Activated T-helper 2 cell treated with anti-CD3 and anti-CD28 coated beads, Interferon-gamma antibody, Interleukin-2, Interleukin-4, amounts not matched to agents 10 μg/mL and 5 μg/mL and 100 μg/mL, durations not matched to agents 14 hours and 24 hours and 36 hours (primary cell): ENCODE data around the gene RPL4. TPM values are rescaled to one million over a fixed set of nuclear protein-coding genes. Genes with fewer than 3 reads are reported as not detected.
"Not testable (repeated sequence)": the region's sequence is repeated elsewhere in the genome, so short reads cannot be mapped to it uniquely, and the experiment has no call there.

ENCODE experiments used
- DNase-seq: peaks from one replicate; pipeline ENCODE4 v3.0.0; 2021; ENCODE audit warnings: low spot score
- H3K27ac Mint-ChIP-seq: one replicate; pipeline ENCODE4 v1.8.0; 2021; ENCODE audit warnings: mixed read lengths
- H3K27me3 Mint-ChIP-seq: one replicate; pipeline ENCODE4 v1.8.0; 2021; ENCODE audit warnings: low read depth, mixed read lengths
- H3K36me3 Mint-ChIP-seq: one replicate; pipeline ENCODE4 v1.8.0; 2021; ENCODE audit warnings: low read depth, mixed read lengths
- H3K4me1 Mint-ChIP-seq: one replicate; pipeline ENCODE4 v1.8.0; 2021; ENCODE audit warnings: low read depth, mixed read lengths
- H3K4me3 Mint-ChIP-seq: one replicate; pipeline ENCODE4 v1.8.0; 2021; ENCODE audit warnings: low read depth, mild to moderate bottlenecking, moderate library complexity, mixed read lengths
- H3K9me3 Mint-ChIP-seq: one replicate; pipeline ENCODE4 v1.8.0; 2021; ENCODE audit warnings: mixed read lengths
- intact Hi-C: fragments of 100-400 bp; cut with micrococcal nuclease; formaldehyde crosslinking; loops from one replicate; pipeline ENCODE4 v1.15.1; 2023
- total RNA-seq: library from RNA; stranded (reverse); gene quantifications from 2 replicates; pipeline ENCODE4 v1.2.3, GENCODE V29; 2022

The RPL4 gene
- total RNA-seq, 1 donor from 2014 or later, result 3,363 TPM

DNA sequence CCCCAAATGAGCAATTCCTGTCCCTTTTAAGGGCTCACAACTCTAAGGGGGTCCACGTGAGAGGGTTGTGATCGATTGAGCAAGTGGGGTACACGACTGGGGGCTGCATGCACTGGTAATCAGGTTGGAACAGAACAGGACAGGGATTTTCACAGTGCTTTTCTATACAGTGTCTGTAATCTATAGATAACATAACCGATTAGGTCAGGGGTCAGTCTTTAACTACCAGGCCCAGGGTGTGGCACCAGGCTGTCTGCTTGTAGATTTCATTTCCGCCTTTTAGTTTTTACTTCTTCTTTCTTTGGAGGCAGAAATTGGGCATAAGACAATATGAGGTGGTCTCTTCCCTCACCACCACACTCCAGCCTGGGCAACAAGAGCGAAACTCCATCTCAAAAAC is 39.4 kb downstream of the RPL4 start:
- H3K9me3 Mint-ChIP-seq, H3K27me3 Mint-ChIP-seq, intact Hi-C loops, DNase-seq, H3K4me1 Mint-ChIP-seq, H3K4me3 Mint-ChIP-seq: not testable (repeated sequence)
- Mint-ChIP-seq H3K36me3 (peaks cover 57% of the 10 kb centered on the region), H3K27ac (peak overlapping the region; percentile 16)

DNA sequence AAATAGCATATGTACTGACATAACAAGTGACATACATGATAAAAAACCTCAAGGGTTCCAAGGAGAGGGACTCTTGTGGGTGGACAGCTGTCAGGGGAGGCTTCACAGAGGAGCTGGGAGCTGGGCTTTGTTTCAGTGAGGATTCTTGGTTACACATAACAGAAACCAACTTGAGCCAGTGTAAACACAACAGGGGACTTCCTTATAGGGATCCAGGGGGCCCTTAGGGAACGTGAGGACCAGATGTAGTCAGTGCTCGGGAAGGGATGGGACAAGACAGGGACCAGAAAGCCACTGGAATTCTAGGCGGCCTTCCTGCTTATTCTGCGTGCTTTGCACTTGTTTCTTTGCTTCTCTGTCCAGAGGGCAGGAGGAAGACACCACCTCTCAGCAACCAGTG is 42.0 kb downstream of the RPL4 start:
- no peak for DNase-seq
- Mint-ChIP-seq H3K27me3 (no peaks in the 10 kb centered on the region), H3K4me3 (no peak overlapping the region), H3K27ac (no peak overlapping the region), H3K36me3 (peaks cover 63% of the 10 kb centered on the region), H3K9me3 (peaks cover 4% of the 10 kb centered on the region), H3K4me1 (peaks cover 5% of the 10 kb centered on the region)
- intact Hi-C loops, result no loop called here

- Mint-ChIP-seq H3K36me3 (peaks cover 59% of the 10 kb centered on the region), H3K27me3 (no peaks in the 10 kb centered on the region), H3K9me3 (peaks cover 4% of the 10 kb centered on the region), H3K4me1 (peaks cover 5% of the 10 kb centered on the region), H3K27ac (no peak overlapping the region), H3K4me3 (no peak overlapping the region)
- DNase-seq, result no peak
- intact Hi-C loops, result no loop called here
These were observed 42.7 kb downstream of the RPL4 start for GRCh38 chr15:66461917-66462316.

GRCh38 chr15:66461294-66461693 is 43.4 kb downstream of the RPL4 start:
- H3K4me1 Mint-ChIP-seq, H3K27me3 Mint-ChIP-seq, H3K27ac Mint-ChIP-seq, DNase-seq, H3K4me3 Mint-ChIP-seq, intact Hi-C loops, H3K9me3 Mint-ChIP-seq: not testable (repeated sequence)
- peaks cover 58% of the 10 kb centered on the region for H3K36me3 Mint-ChIP-seq

GRCh38 chr15:66459818-66460615 is 44.6 kb downstream of the RPL4 start:
- H3K4me3 Mint-ChIP-seq, result no peak overlapping the region
- H3K27ac Mint-ChIP-seq, result peak overlapping the region; percentile 3
- H3K27me3 Mint-ChIP-seq, result no peaks in the 10 kb centered on the region
- intact Hi-C loops, result no loop called here
- DNase-seq, result no peak
- H3K4me1 Mint-ChIP-seq, result peaks cover 5% of the 10 kb centered on the region
- peaks cover 4% of the 10 kb centered on the region for H3K9me3 Mint-ChIP-seq
- H3K36me3 Mint-ChIP-seq, result peaks cover 56% of the 10 kb centered on the region

GRCh38 chr15:66456211-66456610 is 48.4 kb downstream of the RPL4 start:
- no peak for DNase-seq
- Mint-ChIP-seq H3K36me3 (peaks cover 48% of the 10 kb centered on the region), H3K9me3 (no peaks in the 10 kb centered on the region), H3K4me3 (no peak overlapping the region), H3K4me1 (peaks cover 5% of the 10 kb centered on the region), H3K27ac (no peak overlapping the region), H3K27me3 (no peaks in the 10 kb centered on the region)
- intact Hi-C loops, result no loop called here

DNA sequence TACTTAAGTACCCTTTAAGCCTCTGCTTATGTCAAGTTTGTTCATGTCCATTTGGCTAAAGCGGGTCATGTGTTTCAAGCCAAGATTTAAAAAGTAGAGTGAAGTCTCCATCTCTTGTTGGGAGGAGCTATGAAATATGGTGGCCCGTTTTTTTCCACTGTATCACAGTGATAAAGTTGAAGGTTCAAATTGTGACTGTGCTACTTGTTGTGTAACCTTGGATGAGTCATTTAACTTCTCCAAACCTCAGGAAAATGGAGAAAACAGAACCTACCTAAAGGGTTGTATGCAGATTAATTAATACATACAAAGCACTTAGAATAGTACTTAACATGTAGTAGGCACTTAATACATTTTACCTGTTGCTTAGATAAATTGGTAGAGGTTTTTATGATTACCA is 50.5 kb downstream of the RPL4 start:
- H3K4me1 Mint-ChIP-seq, result no peaks in the 10 kb centered on the region
- H3K27me3 Mint-ChIP-seq, result no peaks in the 10 kb centered on the region
- H3K9me3 Mint-ChIP-seq, result no peaks in the 10 kb centered on the region
- intact Hi-C loops, result no loop called here
- no peak overlapping the region for H3K4me3 Mint-ChIP-seq
- no peak overlapping the region for H3K27ac Mint-ChIP-seq
- peaks cover 40% of the 10 kb centered on the region for H3K36me3 Mint-ChIP-seq
- DNase-seq, result no peak

- intact Hi-C loops, result no loop called here
- Mint-ChIP-seq H3K4me3 (no peak overlapping the region), H3K9me3 (peaks cover 3% of the 10 kb centered on the region), H3K27me3 (no peaks in the 10 kb centered on the region), H3K36me3 (peaks cover 45% of the 10 kb centered on the region), H3K27ac (no peak overlapping the region), H3K4me1 (no peaks in the 10 kb centered on the region)
- DNase-seq, result no peak
These were observed 51.6 kb downstream of the RPL4 start for GRCh38 chr15:66452971-66453580.

- no peak overlapping the region for H3K4me3 Mint-ChIP-seq
- no peak overlapping the region for H3K27ac Mint-ChIP-seq
- no peaks in the 10 kb centered on the region for H3K4me1 Mint-ChIP-seq
- intact Hi-C loops, result no loop called here
- DNase-seq, result no peak
- no peaks in the 10 kb centered on the region for H3K27me3 Mint-ChIP-seq
- H3K36me3 Mint-ChIP-seq, result peaks cover 51% of the 10 kb centered on the region
- H3K9me3 Mint-ChIP-seq, result peaks cover 4% of the 10 kb centered on the region
These were observed 52.2 kb downstream of the RPL4 start for GRCh38 chr15:66452420-66452819.

Other genes with a start within 250 kb of the RPL4 start
- gene DIS3L, start 211.3 kb downstream of the RPL4 start, total RNA-seq, result 49.8 and 56.3 TPM in 2 replicates
- gene TIPIN, start 148.2 kb downstream of the RPL4 start, total RNA-seq, result 42.4 and 43.3 TPM in 2 replicates
- gene MAP2K1, start 117.9 kb downstream of the RPL4 start, total RNA-seq, result 107 and 111 TPM in 2 replicates
- 23.2 and 23.9 TPM in 2 replicates for gene SNAPC5, start 7.1 kb downstream of the RPL4 start, total RNA-seq
- gene ZWILCH, start 471 bp upstream of the RPL4 start, total RNA-seq, result 33.0 and 34.5 TPM in 2 replicates
- not detected in 2 replicates for gene LCTL, start 61.1 kb upstream of the RPL4 start, total RNA-seq
- 0.43 and 0.57 TPM in 2 replicates for gene SMAD6, start 197.4 kb upstream of the RPL4 start, total RNA-seq